SK-N-SH treated with all-trans-retinoic acid at 6 μM for 48 hours (cell line): ENCODE results near the gene C22orf23.

Experiments
- ATAC-seq: fragments of 200-7000 bp; cut with Tn5 transposase; 3 replicates; pipeline ENCODE4 v1.9.1; 2020; ENCODE audit warnings: mild to moderate bottlenecking, moderate library complexity
- ARNTL ChIP-seq: fragments of 450-650 bp; formaldehyde crosslinking; IDR thresholded peaks from 2 replicates; pipeline ENCODE4 v1.5.0; 2020; ENCODE audit warnings: low read depth, mild to moderate bottlenecking, moderate library complexity, borderline replicate concordance
- BACH2 ChIP-seq: fragments of 250-450 bp; sonication (Bioruptor Pico); IDR thresholded peaks from 2 replicates; pipeline ENCODE4 v1.9.0; 2021; ENCODE audit warnings: mild to moderate bottlenecking, borderline replicate concordance
- CREB5 ChIP-seq: fragments of 250-450 bp; sonication (Bioruptor Pico); IDR thresholded peaks from 2 replicates; pipeline ENCODE4 v1.5.1; 2020; ENCODE audit warnings: low read depth, mild to moderate bottlenecking, moderate library complexity
- CSDC2 ChIP-seq: fragments of 250-450 bp; sonication (Bioruptor Pico); IDR thresholded peaks from 2 replicates; pipeline ENCODE4 v1.5.0; 2020; ENCODE audit warnings: mild to moderate bottlenecking, moderate library complexity
- CSRNP3 ChIP-seq: fragments of 250-450 bp; sonication (Bioruptor Pico); IDR thresholded peaks from 2 replicates; pipeline ENCODE4 v1.5.1; 2021; ENCODE audit warnings: mild to moderate bottlenecking, moderate library complexity
- ESRRG ChIP-seq: fragments of 250-450 bp; sonication (Bioruptor Pico); IDR thresholded peaks from 2 replicates; pipeline ENCODE4 v1.6.1; 2021; ENCODE audit warnings: mild to moderate bottlenecking
- ISL1 ChIP-seq: fragments of 250-450 bp; sonication (Bioruptor Pico); IDR thresholded peaks from 2 replicates; pipeline ENCODE4 v2.1.2; 2022; ENCODE audit warnings: mild to moderate bottlenecking, moderate library complexity
- OSR1 ChIP-seq: fragments of 250-450 bp; sonication (Bioruptor Pico); IDR thresholded peaks from 2 replicates; pipeline ENCODE4 v1.8.0; 2022; ENCODE audit warnings: moderate library complexity, mild to moderate bottlenecking, inconsistent platforms
- PATZ1 ChIP-seq: fragments of 250-450 bp; sonication (Bioruptor Pico); IDR thresholded peaks from 2 replicates; pipeline ENCODE4 v1.8.0; 2020; ENCODE audit warnings: mild to moderate bottlenecking, moderate library complexity, borderline replicate concordance
- POU6F1 ChIP-seq: fragments of 250-450 bp; sonication (Bioruptor Pico); IDR thresholded peaks from 2 replicates; pipeline ENCODE4 v1.8.0; 2021; ENCODE audit warnings: low read depth, mild to moderate bottlenecking, moderate library complexity, borderline replicate concordance
- PPARA ChIP-seq: fragments of 250-450 bp; sonication (Bioruptor Pico); IDR thresholded peaks from 2 replicates; pipeline ENCODE4 v1.5.0; 2020; ENCODE audit warnings: mild to moderate bottlenecking, borderline replicate concordance
- SNAI2 ChIP-seq: fragments of 250-450 bp; sonication (Bioruptor Pico); IDR thresholded peaks from 2 replicates; pipeline ENCODE4 v1.5.0; 2020; ENCODE audit warnings: mild to moderate bottlenecking, moderate library complexity
- TCF4 ChIP-seq: fragments of 250-450 bp; sonication (Bioruptor Pico); IDR thresholded peaks from 2 replicates; pipeline ENCODE4 v1.8.0; 2021; ENCODE audit warnings: mild to moderate bottlenecking, moderate library complexity, borderline replicate concordance
- TOX ChIP-seq: fragments of 250-450 bp; sonication (Bioruptor Pico); IDR thresholded peaks from 2 replicates; pipeline ENCODE4 v1.8.0; 2021; ENCODE audit warnings: mild to moderate bottlenecking, moderate library complexity, borderline replicate concordance
- TSHZ2 ChIP-seq: fragments of 250-450 bp; sonication (Bioruptor Pico); IDR thresholded peaks from 2 replicates; pipeline ENCODE4 v1.5.0; 2020; ENCODE audit warnings: mild to moderate bottlenecking, moderate library complexity
- ZC3H10 ChIP-seq: fragments of 250-450 bp; sonication (Bioruptor Pico); IDR thresholded peaks from 2 replicates; pipeline ENCODE4 v1.5.1; 2021; ENCODE audit warnings: mild to moderate bottlenecking, moderate library complexity
- ZFP30 ChIP-seq: fragments of 450-650 bp; formaldehyde crosslinking; IDR thresholded peaks from 2 replicates; pipeline ENCODE4 v1.5.0; 2022; ENCODE audit warnings: mild to moderate bottlenecking, moderate library complexity
- ZNF565 ChIP-seq: fragments of 450-650 bp; formaldehyde crosslinking; conservative IDR thresholded peaks from 2 replicates; pipeline ENCODE4 v1.5.0; 2020; ENCODE audit warnings: low read depth, mild to moderate bottlenecking, moderate library complexity
- ZNF70 ChIP-seq: fragments of 450-650 bp; formaldehyde crosslinking; IDR thresholded peaks from 2 replicates; pipeline ENCODE4 v1.5.0; 2020; ENCODE audit warnings: mild to moderate bottlenecking, moderate library complexity
- ZNF8 ChIP-seq: fragments of 450-650 bp; formaldehyde crosslinking; IDR thresholded peaks from 2 replicates; pipeline ENCODE4 v1.5.0; 2020; ENCODE audit warnings: mild to moderate bottlenecking, moderate library complexity

C22orf23 gene

GRCh38 chr22:37932821-37933578, 20.4 kb downstream of the C22orf23 start:
- TF ChIP-seq ARNTL (CRISPR knock-in tag) (no peak), SNAI2 (CRISPR knock-in tag) (no peak), ESRRG (no peak), BACH2 (CRISPR knock-in tag) (no peak)
- no peak for ATAC-seq

- no peak for ATAC-seq
- TF ChIP-seq TOX (no peak), TSHZ2 (CRISPR knock-in tag) (no peak), TCF4 (no peak), POU6F1 (CRISPR knock-in tag) (no peak), CREB5 (CRISPR knock-in tag) (no peak), ISL1 (CRISPR knock-in tag) (no peak), ZNF565 (CRISPR knock-in tag) (no peak), PPARA (CRISPR knock-in tag) (no peak), ESRRG (no peak), CSDC2 (CRISPR knock-in tag) (no peak), PATZ1 (CRISPR knock-in tag) (no peak), SNAI2 (CRISPR knock-in tag) (no peak), BACH2 (CRISPR knock-in tag) (no peak), ZNF70 (CRISPR knock-in tag) (no peak), CSRNP3 (no peak), ZC3H10 (no peak), ZNF8 (CRISPR knock-in tag) (no peak), OSR1 (CRISPR knock-in tag) (no peak), ARNTL (CRISPR knock-in tag) (no peak)
Observed at GRCh38 chr22:37932401-37932800, 21.0 kb downstream of the C22orf23 start.

- no peak for ATAC-seq
- TF ChIP-seq ISL1 (CRISPR knock-in tag) (no peak), ZNF8 (CRISPR knock-in tag) (no peak), ZC3H10 (no peak), PPARA (CRISPR knock-in tag) (no peak), ZNF70 (CRISPR knock-in tag) (no peak), TOX (no peak), ZFP30 (CRISPR knock-in tag) (no peak), ZNF565 (CRISPR knock-in tag) (no peak)
Observed at GRCh38 chr22:37931893-37932389, 21.5 kb downstream of the C22orf23 start.
